Measurements from ENCODE around the gene MLLT3.

The MLLT3 gene

GRCh38 chr9:20300430-20301115 is 321.7 kb downstream of the MLLT3 start:
- DNase-seq (ENCODE audit: low read depth), result no peak

DNA sequence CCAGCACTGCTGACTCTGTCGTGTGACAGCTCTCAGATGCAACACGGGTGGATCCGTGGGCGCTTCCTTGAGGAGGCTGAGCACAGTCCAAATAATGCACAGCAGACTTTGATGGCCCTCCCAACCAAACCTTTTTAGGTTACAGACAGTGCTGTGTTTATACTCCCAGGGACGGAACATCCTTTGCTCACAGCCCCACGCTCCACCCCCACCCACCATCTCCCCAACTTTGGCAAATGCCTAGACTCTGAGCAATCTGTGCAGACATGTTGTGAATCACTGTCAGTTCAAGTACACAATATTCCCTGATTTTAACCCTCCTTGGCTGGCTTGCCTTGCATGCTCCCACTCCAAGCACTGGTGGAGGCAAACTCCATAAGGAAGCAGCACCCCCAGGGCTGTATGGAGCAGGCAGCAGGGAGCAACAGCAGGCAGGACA is 324.6 kb downstream of the MLLT3 start:
- DNase-seq (ENCODE audit: low read depth), result peak; percentile 14

GRCh38 chr9:20295555-20295954 is 326.7 kb downstream of the MLLT3 start:
- DNase-seq (ENCODE audit: low read depth), result no peak

- no peak for DNase-seq (ENCODE audit: low read depth)
Measured at GRCh38 chr9:20294046-20294750, 328.1 kb downstream of the MLLT3 start.

GRCh38 chr9:20292002-20292401 is 330.3 kb downstream of the MLLT3 start:
- DNase-seq (ENCODE audit: low read depth), result peak; percentile 6

All from fibroblast of the conjunctiva (primary cell).